Left hindlimb (tissue), 1 donor: Measurements from ENCODE around the gene BCL7A.

Source experiments
- DNase-seq: peaks from one replicate; pipeline ENCODE4 v3.0.0-alpha.2; 2018

The BCL7A gene

GRCh38 chr12:122080149-122081082 lies 58.7 kb downstream of the BCL7A start:
- no peak for DNase-seq

- no peak for DNase-seq
Observed at GRCh38 chr12:122081083-122081696, 59.5 kb downstream of the BCL7A start.

GRCh38 chr12:122081697-122082221 lies 60.1 kb downstream of the BCL7A start:
- no peak for DNase-seq

GRCh38 chr12:122082621-122083356 lies 61.1 kb downstream of the BCL7A start:
- no peak for DNase-seq

- no peak for DNase-seq
Observed at GRCh38 chr12:122084857-122085405, 63.2 kb downstream of the BCL7A start.

- no peak for DNase-seq
Observed at GRCh38 chr12:122085591-122085990, 63.9 kb downstream of the BCL7A start.

GRCh38 chr12:122086116-122086515 lies 64.4 kb downstream of the BCL7A start:
- DNase-seq = no peak

- DNase-seq = no peak
Observed at GRCh38 chr12:122086641-122087285, 65.1 kb downstream of the BCL7A start.

GRCh38 chr12:122087431-122088178 lies 65.9 kb downstream of the BCL7A start:
- DNase-seq = no peak

- no peak for DNase-seq
Observed at GRCh38 chr12:122088179-122088810, 66.6 kb downstream of the BCL7A start.

GRCh38 chr12:122089077-122089476 lies 67.4 kb downstream of the BCL7A start:
- DNase-seq = no peak

- DNase-seq = no peak
Observed at GRCh38 chr12:122090759-122091515, 69.3 kb downstream of the BCL7A start.

- no peak for DNase-seq
Observed at GRCh38 chr12:122093098-122093883, 71.6 kb downstream of the BCL7A start.

- DNase-seq = no peak
Observed at GRCh38 chr12:122094137-122094734, 72.6 kb downstream of the BCL7A start.

GRCh38 chr12:122094735-122095631 lies 73.3 kb downstream of the BCL7A start:
- DNase-seq = no peak

- DNase-seq = no peak
Observed at GRCh38 chr12:122096014-122096413, 74.3 kb downstream of the BCL7A start.

GRCh38 chr12:122096591-122097149 lies 75.0 kb downstream of the BCL7A start:
- DNase-seq = no peak

GRCh38 chr12:122097584-122097926 lies 75.9 kb downstream of the BCL7A start:
- DNase-seq = no peak
